Ishikawa (cell line): ENCODE data around the gene PTPRQ.
A peak's percentile ranks its signal among the peaks of the same experiment; 100 is the strongest.

Source experiments
- CEBPB ChIP-seq: IDR thresholded peaks from 2 replicates; pipeline ENCODE4 v1.6.1; 2012
- CREB1 ChIP-seq: IDR thresholded peaks from 2 replicates; pipeline ENCODE4 v1.6.1; 2012; ENCODE audit warnings: low read depth
- EGR1 ChIP-seq: IDR thresholded peaks from 2 replicates; pipeline ENCODE4 v1.6.1; 2012
- EP300 ChIP-seq: IDR thresholded peaks from 2 replicates; pipeline ENCODE4 v1.6.1; 2012; ENCODE audit warnings: borderline replicate concordance
- FOXM1 ChIP-seq: IDR thresholded peaks from 2 replicates; pipeline ENCODE4 v1.6.1; 2012; ENCODE audit warnings: low read depth, borderline replicate concordance
- NFIC ChIP-seq: IDR thresholded peaks from 2 replicates; pipeline ENCODE4 v1.6.1; 2012
- RAD21 ChIP-seq: IDR thresholded peaks from 2 replicates; pipeline ENCODE4 v1.6.1; 2012; ENCODE audit warnings: low read depth
- TAF1 ChIP-seq: IDR thresholded peaks from 2 replicates; pipeline ENCODE4 v1.6.1; 2012; ENCODE audit warnings: low read depth, mild to moderate bottlenecking
- TCF12 ChIP-seq: IDR thresholded peaks from 2 replicates; pipeline ENCODE4 v1.6.1; 2012; ENCODE audit warnings: low read depth
- TEAD4 ChIP-seq: IDR thresholded peaks from 2 replicates; pipeline ENCODE4 v1.6.1; 2012
- YY1 ChIP-seq: IDR thresholded peaks from 2 replicates; pipeline ENCODE4 v1.6.1; 2012; ENCODE audit warnings: low read depth
- ZBTB7A ChIP-seq: IDR thresholded peaks from 2 replicates; pipeline ENCODE4 v1.6.1; 2012; ENCODE audit warnings: low read depth
- TF ChIP-seq, protein P1 (sequence below): IDR thresholded peaks from 2 replicates; pipeline ENCODE4 v1.6.1; 2012
- TF ChIP-seq, protein P2 (sequence below): IDR thresholded peaks from 2 replicates; pipeline ENCODE4 v1.6.1; 2012; ENCODE audit warnings: low read depth, mild to moderate bottlenecking
- TF ChIP-seq, protein P3 (sequence below): IDR thresholded peaks from 2 replicates; pipeline ENCODE4 v1.6.1; 2012

The PTPRQ gene

DNA sequence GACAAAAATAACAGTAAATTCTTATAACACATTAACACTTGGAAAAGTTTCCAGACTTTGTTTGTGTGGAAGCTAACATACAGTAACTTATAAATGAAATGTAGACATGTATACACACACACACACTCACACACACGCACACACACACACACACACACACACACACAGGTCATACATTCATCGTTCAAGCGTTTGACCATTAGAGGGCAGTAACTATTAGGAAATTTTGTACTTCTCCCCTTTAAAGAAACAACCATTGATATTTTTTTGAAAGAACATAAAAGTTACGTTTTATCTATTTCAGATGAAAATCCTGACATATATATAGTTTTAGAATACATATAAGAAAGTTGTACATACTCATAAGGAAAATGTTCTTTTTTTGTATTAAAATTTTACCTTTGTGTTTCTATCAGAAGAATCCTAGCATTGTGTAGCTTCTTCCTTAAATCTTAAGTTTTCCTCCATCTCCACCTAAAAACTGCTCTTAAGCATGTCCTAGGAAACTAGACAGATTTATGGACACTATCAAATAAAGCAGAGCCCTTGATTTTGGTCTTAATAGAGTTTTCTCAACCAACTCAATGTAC, 29.0 kb downstream of the PTPRQ start:
- TF ChIP-seq TCF12 = no peak
- TF ChIP-seq RAD21 = peak; percentile 69
- TF ChIP-seq TEAD4 = 0 out of 2 replicates have a peak, but pooled peaks have one; percentile 25

DNA sequence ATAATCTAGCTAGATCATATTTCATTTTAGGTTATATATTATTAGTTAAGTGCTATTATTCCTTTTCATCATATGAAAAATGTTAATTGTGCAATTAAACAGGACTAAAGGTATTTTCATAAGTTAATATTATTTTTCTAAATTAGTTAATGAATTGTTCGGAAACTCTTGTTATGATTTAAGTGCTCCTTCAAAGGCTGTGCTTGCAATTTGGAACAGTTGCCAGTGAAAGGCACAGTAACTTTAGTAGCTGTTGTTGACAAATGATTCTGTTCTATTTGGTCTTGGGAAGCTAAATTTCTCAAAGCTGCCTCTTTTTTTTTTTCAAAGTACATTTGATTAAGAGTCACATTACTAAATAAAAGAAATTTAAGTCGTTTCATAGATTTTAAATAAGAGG, 40.7 kb downstream of the PTPRQ start:
- TF ChIP-seq TEAD4 (no peak), TAF1 (no peak), CREB1 (no peak), YY1 (no peak), EP300 (no peak), FOXM1 (no peak), NFIC (no peak), CEBPB (no peak), RAD21 (no peak), ZBTB7A (no peak)
- TF ChIP-seq, protein P1, sequence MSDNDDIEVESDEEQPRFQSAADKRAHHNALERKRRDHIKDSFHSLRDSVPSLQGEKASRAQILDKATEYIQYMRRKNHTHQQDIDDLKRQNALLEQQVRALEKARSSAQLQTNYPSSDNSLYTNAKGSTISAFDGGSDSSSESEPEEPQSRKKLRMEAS = no peak
- TF ChIP-seq, protein P2, sequence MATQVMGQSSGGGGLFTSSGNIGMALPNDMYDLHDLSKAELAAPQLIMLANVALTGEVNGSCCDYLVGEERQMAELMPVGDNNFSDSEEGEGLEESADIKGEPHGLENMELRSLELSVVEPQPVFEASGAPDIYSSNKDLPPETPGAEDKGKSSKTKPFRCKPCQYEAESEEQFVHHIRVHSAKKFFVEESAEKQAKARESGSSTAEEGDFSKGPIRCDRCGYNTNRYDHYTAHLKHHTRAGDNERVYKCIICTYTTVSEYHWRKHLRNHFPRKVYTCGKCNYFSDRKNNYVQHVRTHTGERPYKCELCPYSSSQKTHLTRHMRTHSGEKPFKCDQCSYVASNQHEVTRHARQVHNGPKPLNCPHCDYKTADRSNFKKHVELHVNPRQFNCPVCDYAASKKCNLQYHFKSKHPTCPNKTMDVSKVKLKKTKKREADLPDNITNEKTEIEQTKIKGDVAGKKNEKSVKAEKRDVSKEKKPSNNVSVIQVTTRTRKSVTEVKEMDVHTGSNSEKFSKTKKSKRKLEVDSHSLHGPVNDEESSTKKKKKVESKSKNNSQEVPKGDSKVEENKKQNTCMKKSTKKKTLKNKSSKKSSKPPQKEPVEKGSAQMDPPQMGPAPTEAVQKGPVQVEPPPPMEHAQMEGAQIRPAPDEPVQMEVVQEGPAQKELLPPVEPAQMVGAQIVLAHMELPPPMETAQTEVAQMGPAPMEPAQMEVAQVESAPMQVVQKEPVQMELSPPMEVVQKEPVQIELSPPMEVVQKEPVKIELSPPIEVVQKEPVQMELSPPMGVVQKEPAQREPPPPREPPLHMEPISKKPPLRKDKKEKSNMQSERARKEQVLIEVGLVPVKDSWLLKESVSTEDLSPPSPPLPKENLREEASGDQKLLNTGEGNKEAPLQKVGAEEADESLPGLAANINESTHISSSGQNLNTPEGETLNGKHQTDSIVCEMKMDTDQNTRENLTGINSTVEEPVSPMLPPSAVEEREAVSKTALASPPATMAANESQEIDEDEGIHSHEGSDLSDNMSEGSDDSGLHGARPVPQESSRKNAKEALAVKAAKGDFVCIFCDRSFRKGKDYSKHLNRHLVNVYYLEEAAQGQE = no peak

DNA sequence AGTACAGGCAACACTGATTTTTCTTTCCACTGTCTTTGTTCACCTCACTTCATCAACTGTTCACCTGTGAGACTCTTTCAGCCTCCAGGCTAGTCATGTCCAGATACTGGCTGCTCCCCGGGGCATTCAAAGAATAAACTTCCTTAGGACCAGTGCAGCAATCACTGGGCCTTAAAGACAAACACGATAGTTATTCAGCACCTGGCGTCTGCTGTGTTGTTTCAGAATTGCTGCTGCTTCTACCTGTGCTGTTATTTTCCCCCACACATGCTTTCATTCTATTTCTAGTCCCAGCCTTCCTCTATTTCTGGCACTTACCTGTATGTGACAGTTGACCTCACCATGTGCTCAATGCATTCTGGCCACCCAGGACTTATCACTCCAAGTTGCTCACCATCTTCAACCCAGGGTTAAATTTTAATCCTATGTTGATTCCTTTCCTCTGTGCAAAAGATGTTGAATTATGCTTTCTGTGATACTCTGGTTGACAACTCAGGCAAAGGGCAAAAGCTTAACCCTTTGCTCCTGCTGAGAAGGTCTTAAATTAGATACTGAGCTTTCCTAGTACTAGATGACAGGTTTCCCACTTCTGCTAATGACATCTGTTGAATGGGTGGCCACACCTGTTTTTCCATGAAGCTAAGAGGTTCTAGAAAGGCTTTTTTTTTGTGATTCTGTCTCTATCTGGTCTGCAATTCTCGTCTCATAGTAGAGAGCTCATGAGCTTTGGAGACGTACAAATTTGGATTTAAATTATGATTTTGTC, 41.4 kb downstream of the PTPRQ start:
- no peak for TF ChIP-seq CEBPB
- no peak for TF ChIP-seq FOXM1
- no peak for TF ChIP-seq CREB1
- no peak for TF ChIP-seq TAF1
- TF ChIP-seq RAD21 = no peak
- TF ChIP-seq, protein P2 = no peak
- TF ChIP-seq YY1 = no peak
- no peak for TF ChIP-seq TEAD4
- no peak for TF ChIP-seq ZBTB7A
- TF ChIP-seq NFIC = no peak
- TF ChIP-seq, protein P1 = no peak
- TF ChIP-seq EGR1 = no peak
- TF ChIP-seq EP300 = no peak

DNA sequence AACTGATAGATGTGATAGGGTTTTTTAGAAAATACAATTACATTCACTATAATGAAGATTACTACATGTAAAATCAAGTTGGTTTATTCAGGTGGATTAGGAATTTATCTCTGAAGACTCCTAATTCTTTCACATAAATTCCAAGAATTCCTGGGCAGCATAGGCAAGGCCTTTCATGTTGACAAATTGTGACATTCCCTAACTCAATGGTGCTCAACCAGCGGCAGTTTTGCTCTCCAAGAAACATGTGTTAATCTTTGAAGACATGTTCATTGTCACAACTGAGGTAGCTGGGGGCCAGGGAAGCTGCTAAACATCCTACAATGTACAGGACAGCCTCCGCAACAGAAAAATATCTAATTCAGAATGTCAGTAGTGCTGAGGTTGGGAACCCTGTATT, 46.3 kb downstream of the PTPRQ start:
- TF ChIP-seq ZBTB7A = no peak
- TF ChIP-seq, protein P1 = no peak
- peak; percentile 81 for TF ChIP-seq TEAD4
- TF ChIP-seq RAD21 = no peak
- TF ChIP-seq EGR1 = no peak
- TF ChIP-seq, protein P3, sequence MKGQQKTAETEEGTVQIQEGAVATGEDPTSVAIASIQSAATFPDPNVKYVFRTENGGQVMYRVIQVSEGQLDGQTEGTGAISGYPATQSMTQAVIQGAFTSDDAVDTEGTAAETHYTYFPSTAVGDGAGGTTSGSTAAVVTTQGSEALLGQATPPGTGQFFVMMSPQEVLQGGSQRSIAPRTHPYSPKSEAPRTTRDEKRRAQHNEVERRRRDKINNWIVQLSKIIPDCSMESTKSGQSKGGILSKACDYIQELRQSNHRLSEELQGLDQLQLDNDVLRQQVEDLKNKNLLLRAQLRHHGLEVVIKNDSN = no peak
- no peak for TF ChIP-seq CEBPB

DNA sequence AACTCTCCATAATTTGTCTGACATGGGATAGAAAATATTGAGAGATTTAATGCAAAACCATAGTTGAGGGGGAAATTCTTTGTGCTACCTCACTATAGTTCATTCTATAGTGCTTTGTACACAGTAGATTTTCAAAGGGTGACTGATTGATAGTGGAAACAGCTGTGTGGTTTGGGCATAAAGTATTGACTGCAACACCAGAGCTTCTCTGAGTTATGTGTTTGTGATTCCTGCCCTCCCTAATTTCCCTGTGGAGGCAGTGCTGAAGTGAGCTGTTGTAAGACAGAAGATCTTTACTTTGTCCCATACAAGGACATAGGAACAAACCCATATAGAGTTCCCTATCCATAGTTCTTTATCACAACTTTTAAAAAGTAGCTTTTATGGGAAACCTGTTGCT, 47.1 kb downstream of the PTPRQ start:
- no peak for TF ChIP-seq ZBTB7A
- no peak for TF ChIP-seq TEAD4
- TF ChIP-seq TAF1 = no peak
- no peak for TF ChIP-seq YY1
- TF ChIP-seq, protein P3 = no peak
- no peak for TF ChIP-seq NFIC
- TF ChIP-seq, protein P1 = no peak
- no peak for TF ChIP-seq RAD21
- TF ChIP-seq, protein P2 = no peak
- no peak for TF ChIP-seq EGR1
- TF ChIP-seq CEBPB = no peak
- TF ChIP-seq FOXM1 = no peak
- TF ChIP-seq CREB1 = no peak
- TF ChIP-seq EP300 = no peak
- TF ChIP-seq TCF12 = no peak
